IMR-90 (cell line): Measurements from ENCODE around the gene CTIF.

Source experiments
- BHLHE40 ChIP-seq: fragments of 150-350 bp; IDR thresholded peaks from 2 replicates; pipeline ENCODE4 v1.6.1; 2016; ENCODE audit warnings: mild to moderate bottlenecking, low read depth, low read length
- CEBPB ChIP-seq: IDR thresholded peaks from 2 replicates; pipeline ENCODE4 v1.6.1; 2012; ENCODE audit warnings: low read depth, low read length, improper control_type of control experiment
- FOS ChIP-seq: fragments of 150-350 bp; IDR thresholded peaks from 2 replicates; pipeline ENCODE4 v1.6.1; 2016; ENCODE audit warnings: low read depth, low read length
- MAZ ChIP-seq: IDR thresholded peaks from 2 replicates; pipeline ENCODE4 v1.6.1; 2012; ENCODE audit warnings: low read depth, mild to moderate bottlenecking, low read length, improper control_type of control experiment, moderate library complexity, borderline replicate concordance
- MXI1 ChIP-seq: IDR thresholded peaks from 2 replicates; pipeline ENCODE4 v1.6.1; 2012; ENCODE audit warnings: low read depth, mild to moderate bottlenecking, low read length, moderate library complexity, borderline replicate concordance
- POLR2A ChIP-seq: IDR thresholded peaks from 2 replicates; pipeline ENCODE4 v1.6.1; 2012; ENCODE audit warnings: mild to moderate bottlenecking, low read depth, low read length
- RAD21 ChIP-seq: IDR thresholded peaks from 2 replicates; pipeline ENCODE4 v1.6.1; 2012; ENCODE audit warnings: low read length, improper control_type of control experiment
- RCOR1 ChIP-seq: IDR thresholded peaks from 2 replicates; pipeline ENCODE4 v1.6.1; 2012; ENCODE audit warnings: mild to moderate bottlenecking, low read length, improper control_type of control experiment; ENCODE audit not compliant: insufficient replicate concordance
- SMC3 ChIP-seq: fragments of 150-350 bp; IDR thresholded peaks from 2 replicates; pipeline ENCODE4 v1.6.1; 2016; ENCODE audit warnings: low read depth, mild to moderate bottlenecking, antibody characterized with exemption, low read length, moderate library complexity
- TF ChIP-seq, protein P1 (sequence below): fragments of 150-350 bp; IDR thresholded peaks from 2 replicates; pipeline ENCODE4 v1.6.1; 2017; ENCODE audit warnings: mild to moderate bottlenecking, antibody characterized with exemption, low read length, low read depth
- TF ChIP-seq, protein P2 (sequence below): conservative IDR thresholded peaks from 2 replicates; pipeline ENCODE4 v1.5.1; 2012; ENCODE audit warnings: mild to moderate bottlenecking, low read depth, low read length, improper control_type of control experiment
- TF ChIP-seq, protein P3 (sequence below): fragments of 150-350 bp; IDR thresholded peaks from 2 replicates; pipeline ENCODE4 v1.6.1; 2016; ENCODE audit warnings: low read depth, mild to moderate bottlenecking, low read length, moderate library complexity, borderline replicate concordance

DNA sequence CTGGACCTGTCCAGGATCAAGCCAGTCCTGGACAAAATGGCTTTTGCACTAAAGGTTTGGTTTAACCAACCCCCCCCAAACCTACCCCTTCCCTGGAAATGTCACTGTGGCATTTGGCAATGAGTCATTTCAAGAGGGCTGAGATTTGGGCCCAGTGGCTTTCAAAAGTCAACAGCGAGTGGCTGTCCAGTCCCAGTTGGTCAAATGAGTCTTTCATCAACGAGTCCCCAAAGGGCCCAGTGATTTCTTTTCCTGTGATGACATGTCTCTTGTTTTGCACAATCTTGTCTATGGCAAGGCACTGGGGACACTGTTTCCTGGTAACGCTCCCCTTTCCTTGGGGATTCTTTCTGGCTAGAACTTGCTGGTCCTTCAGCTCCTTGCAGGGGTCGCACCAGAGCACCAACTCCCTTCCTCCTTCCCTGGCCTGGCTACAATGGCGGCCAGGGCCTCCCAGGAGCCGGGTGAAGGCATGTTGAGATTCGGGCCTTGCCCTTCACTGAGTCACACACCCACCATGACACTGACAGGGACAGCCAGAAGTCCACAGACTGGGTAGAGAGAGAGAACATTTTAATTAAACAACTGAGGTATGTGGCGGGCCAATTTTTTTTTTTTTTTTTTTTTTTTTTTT is 324.7 kb downstream of the CTIF start:
- TF ChIP-seq POLR2A: no peak
- TF ChIP-seq RCOR1: no peak
- TF ChIP-seq MAZ: no peak
- TF ChIP-seq, protein P1, sequence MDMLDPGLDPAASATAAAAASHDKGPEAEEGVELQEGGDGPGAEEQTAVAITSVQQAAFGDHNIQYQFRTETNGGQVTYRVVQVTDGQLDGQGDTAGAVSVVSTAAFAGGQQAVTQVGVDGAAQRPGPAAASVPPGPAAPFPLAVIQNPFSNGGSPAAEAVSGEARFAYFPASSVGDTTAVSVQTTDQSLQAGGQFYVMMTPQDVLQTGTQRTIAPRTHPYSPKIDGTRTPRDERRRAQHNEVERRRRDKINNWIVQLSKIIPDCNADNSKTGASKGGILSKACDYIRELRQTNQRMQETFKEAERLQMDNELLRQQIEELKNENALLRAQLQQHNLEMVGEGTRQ: no peak
- TF ChIP-seq, protein P2, sequence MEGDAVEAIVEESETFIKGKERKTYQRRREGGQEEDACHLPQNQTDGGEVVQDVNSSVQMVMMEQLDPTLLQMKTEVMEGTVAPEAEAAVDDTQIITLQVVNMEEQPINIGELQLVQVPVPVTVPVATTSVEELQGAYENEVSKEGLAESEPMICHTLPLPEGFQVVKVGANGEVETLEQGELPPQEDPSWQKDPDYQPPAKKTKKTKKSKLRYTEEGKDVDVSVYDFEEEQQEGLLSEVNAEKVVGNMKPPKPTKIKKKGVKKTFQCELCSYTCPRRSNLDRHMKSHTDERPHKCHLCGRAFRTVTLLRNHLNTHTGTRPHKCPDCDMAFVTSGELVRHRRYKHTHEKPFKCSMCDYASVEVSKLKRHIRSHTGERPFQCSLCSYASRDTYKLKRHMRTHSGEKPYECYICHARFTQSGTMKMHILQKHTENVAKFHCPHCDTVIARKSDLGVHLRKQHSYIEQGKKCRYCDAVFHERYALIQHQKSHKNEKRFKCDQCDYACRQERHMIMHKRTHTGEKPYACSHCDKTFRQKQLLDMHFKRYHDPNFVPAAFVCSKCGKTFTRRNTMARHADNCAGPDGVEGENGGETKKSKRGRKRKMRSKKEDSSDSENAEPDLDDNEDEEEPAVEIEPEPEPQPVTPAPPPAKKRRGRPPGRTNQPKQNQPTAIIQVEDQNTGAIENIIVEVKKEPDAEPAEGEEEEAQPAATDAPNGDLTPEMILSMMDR: no peak
- TF ChIP-seq MXI1: no peak
- TF ChIP-seq BHLHE40: no peak
- no peak for TF ChIP-seq SMC3
- TF ChIP-seq, protein P3, sequence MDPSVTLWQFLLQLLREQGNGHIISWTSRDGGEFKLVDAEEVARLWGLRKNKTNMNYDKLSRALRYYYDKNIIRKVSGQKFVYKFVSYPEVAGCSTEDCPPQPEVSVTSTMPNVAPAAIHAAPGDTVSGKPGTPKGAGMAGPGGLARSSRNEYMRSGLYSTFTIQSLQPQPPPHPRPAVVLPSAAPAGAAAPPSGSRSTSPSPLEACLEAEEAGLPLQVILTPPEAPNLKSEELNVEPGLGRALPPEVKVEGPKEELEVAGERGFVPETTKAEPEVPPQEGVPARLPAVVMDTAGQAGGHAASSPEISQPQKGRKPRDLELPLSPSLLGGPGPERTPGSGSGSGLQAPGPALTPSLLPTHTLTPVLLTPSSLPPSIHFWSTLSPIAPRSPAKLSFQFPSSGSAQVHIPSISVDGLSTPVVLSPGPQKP: no peak
- no peak for TF ChIP-seq CEBPB
- TF ChIP-seq FOS: no peak
- TF ChIP-seq RAD21: no peak
